Activated CD8-positive, alpha-beta T cell treated with anti-CD3 and anti-CD28 coated beads for 36 hours (primary cell): ENCODE data around the gene COL15A1. TPM values are rescaled to one million over a fixed set of nuclear protein-coding genes. Genes with fewer than 3 reads are reported as not detected.

Experiments
- ATAC-seq: fragments of 200-7000 bp; cut with Tn5 transposase; one replicate; pipeline ENCODE4 v1.10.0; 2021; ENCODE audit warnings: mild to moderate bottlenecking, moderate library complexity
- CTCF ChIA-PET: fragments of 350-600 bp; sonication (Branson Sonifier 250); formaldehyde crosslinking; loops from one replicate; lab custom pipeline; 2021; ENCODE audit warnings: antibody characterized with exemption; lab: Charles Lee
- POLR2A ChIA-PET: fragments of 350-600 bp; sonication (Branson Sonifier 250); formaldehyde crosslinking; loops from one replicate; lab custom pipeline; 2021; ENCODE audit warnings: antibody characterized with exemption; lab: Charles Lee
- DNase-seq: peaks from one replicate; pipeline ENCODE4 v3.0.0-alpha.2; 2020
- H3K27ac Mint-ChIP-seq: one replicate; pipeline ENCODE4 v1.8.0; 2021; ENCODE audit warnings: mild to moderate bottlenecking, mixed read lengths
- H3K27me3 Mint-ChIP-seq: one replicate; pipeline ENCODE4 v1.8.0; 2021; ENCODE audit warnings: mixed read lengths
- H3K36me3 Mint-ChIP-seq: one replicate; pipeline ENCODE4 v1.8.0; 2021; ENCODE audit warnings: low read depth, mixed read lengths
- H3K4me1 Mint-ChIP-seq: one replicate; pipeline ENCODE4 v1.8.0; 2021; ENCODE audit warnings: low read depth, mixed read lengths
- H3K4me3 Mint-ChIP-seq: one replicate; pipeline ENCODE4 v1.8.0; 2021; ENCODE audit warnings: mild to moderate bottlenecking, moderate library complexity, mixed read lengths
- H3K9me3 Mint-ChIP-seq: one replicate; pipeline ENCODE4 v1.8.0; 2021; ENCODE audit warnings: mixed read lengths
- intact Hi-C: fragments of 100-400 bp; cut with micrococcal nuclease; formaldehyde crosslinking; loops from one replicate; pipeline ENCODE4 v1.10.0; 2022
- total RNA-seq, 2 experiments: library from RNA; stranded (reverse); gene quantifications; one replicate each; pipeline ENCODE4 v1.2.3, GENCODE V29; 2021
- TF ChIP-seq, protein P1 (sequence below): fragments of 200-600 bp; IDR thresholded peaks from one replicate; pipeline ENCODE4 v1.8.0; 2022; ENCODE audit warnings: antibody characterized with exemption, mild to moderate bottlenecking

The COL15A1 gene
- total RNA-seq, 2 experiments from 2014 or later, result 0.07 TPM; not detected in 1

DNA sequence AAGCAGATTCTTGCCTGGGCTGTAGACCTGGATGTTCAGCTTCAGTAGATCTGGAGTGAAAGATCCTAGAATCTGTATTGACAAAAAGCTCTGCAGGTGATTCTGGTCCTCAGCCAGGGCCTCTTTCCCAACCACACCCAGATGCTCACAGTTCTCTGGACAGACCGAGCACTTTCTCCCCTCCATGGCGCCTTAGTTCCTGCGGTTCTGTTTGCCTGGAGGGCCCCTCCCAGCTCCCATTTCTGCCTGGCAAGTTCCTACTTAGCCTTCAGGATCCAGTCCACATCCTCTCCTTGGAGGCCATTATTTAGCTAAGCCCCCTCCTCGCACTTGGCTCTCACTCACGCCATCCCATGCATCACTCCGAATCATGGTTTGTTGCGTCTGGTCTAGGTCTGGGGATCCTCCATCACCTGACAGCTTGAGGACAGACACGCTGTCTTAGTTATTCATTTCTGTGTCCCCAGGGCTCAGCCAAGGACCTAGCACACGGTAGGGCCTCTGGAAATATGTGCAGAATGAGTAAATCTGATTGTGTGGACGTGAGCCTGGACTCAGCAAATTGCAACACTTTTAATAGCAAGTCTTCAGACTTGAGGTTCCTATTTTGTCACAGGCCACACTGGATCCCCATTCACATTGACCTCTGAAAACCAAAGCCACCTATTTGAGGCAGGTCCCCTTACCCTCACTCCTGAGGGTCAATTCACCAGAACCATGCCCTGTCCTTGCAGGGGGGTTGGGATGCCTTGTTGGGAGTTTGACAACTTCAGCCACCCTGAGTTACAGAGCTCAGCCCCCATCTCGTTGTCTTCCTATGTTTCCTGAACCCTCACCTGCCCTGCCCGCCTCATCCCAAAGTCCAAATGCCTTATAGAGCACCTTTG is 50.7 kb downstream of the COL15A1 start:
- TF ChIP-seq, protein P1, sequence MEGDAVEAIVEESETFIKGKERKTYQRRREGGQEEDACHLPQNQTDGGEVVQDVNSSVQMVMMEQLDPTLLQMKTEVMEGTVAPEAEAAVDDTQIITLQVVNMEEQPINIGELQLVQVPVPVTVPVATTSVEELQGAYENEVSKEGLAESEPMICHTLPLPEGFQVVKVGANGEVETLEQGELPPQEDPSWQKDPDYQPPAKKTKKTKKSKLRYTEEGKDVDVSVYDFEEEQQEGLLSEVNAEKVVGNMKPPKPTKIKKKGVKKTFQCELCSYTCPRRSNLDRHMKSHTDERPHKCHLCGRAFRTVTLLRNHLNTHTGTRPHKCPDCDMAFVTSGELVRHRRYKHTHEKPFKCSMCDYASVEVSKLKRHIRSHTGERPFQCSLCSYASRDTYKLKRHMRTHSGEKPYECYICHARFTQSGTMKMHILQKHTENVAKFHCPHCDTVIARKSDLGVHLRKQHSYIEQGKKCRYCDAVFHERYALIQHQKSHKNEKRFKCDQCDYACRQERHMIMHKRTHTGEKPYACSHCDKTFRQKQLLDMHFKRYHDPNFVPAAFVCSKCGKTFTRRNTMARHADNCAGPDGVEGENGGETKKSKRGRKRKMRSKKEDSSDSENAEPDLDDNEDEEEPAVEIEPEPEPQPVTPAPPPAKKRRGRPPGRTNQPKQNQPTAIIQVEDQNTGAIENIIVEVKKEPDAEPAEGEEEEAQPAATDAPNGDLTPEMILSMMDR, result no peak
- Mint-ChIP-seq H3K9me3 (no peaks in the 10 kb centered on the region), H3K4me3 (no peak overlapping the region), H3K27me3 (peaks cover 1% of the 10 kb centered on the region), H3K36me3 (no peaks in the 10 kb centered on the region), H3K27ac (no peak overlapping the region), H3K4me1 (peaks cover 6% of the 10 kb centered on the region)
- DNase-seq, result no peak
- ChIA-PET POLR2A (interaction anchor here (1.1 to 1.3 kb wide), 2 partner anchors 125 to 146 kb away, joined by 3 read pairs; no protein-coding TSS in a partner anchor), CTCF (interaction anchor here (1.2 to 14.7 kb wide), 5 partner anchors 18 to 190 kb away, joined by 3 to 258 read pairs (median 8); no protein-coding TSS in a partner anchor)
- intact Hi-C loops, result no loop called here
- ATAC-seq, result no peak

DNA sequence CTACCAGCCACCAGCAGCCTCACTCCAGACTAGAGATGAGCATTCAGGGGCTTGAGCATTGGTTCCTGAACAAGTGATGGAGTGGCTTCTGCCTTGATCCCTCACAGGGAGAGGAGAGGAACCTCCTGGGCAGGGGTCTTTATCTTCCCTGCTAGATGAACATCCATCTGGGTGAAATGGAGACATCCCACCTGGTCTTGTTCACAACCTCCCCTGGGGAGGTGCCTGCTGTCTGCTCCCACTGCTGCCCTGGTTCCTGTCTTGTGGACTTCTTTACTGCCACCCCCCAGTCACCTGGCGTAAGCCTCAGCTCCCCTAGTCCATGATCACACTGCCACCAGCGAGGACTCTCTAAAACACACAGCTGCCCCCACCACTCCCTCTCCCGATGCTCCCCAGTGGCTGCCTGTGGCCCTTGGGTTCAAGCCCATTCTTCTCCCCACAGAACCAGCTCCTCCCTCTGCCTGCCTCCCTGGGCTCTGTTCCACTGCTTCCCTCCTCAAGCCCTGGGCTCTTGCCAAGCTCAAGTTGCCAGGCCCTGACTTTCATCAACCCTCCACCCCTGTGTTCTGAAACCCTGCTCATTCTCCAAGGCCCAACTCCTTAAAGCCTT is 51.5 kb downstream of the COL15A1 start:
- no peaks in the 10 kb centered on the region for H3K9me3 Mint-ChIP-seq
- peaks cover 1% of the 10 kb centered on the region for H3K27me3 Mint-ChIP-seq
- H3K27ac Mint-ChIP-seq, result no peak overlapping the region
- intact Hi-C loops, result no loop called here
- DNase-seq (no peak), ATAC-seq (no peak)
- H3K4me1 Mint-ChIP-seq, result peaks cover 6% of the 10 kb centered on the region
- POLR2A ChIA-PET, result interaction anchor here (1.1 to 1.3 kb wide), 2 partner anchors 125 to 146 kb away, joined by 3 read pairs; no protein-coding TSS in a partner anchor
- H3K4me3 Mint-ChIP-seq, result no peak overlapping the region
- TF ChIP-seq, protein P1, result no peak
- CTCF ChIA-PET, result interaction anchor here (2.6 to 14.7 kb wide), 3 partner anchors 19 to 148 kb away, joined by 8 to 258 read pairs (median 39); no protein-coding TSS in a partner anchor
- no peaks in the 10 kb centered on the region for H3K36me3 Mint-ChIP-seq

DNA sequence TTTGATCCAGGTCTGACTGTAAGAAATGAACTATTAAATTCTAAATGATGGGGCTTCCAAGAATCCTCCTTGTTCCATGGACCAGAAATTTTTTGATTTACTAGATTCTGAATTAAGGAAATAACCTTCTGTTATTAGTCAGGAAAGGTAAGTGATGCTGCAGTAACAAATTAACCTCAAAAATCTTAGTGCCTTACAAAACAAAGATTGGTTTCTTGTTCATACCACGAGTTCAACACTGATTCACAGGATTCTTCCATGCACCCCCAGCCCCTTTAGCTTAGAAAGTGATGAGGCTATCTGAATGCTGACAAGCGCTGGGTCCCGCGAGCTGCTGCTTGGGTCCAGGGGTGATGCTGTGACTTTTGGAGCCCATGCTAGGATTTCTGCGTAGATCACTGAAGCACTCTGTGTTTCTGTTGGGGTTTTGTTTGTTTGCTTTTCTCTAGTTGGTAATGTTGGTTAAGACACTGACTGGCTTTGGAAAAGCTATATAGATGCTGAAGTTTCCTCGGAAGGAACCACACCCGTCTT is 52.3 kb downstream of the COL15A1 start:
- ATAC-seq, result no peak
- no peaks in the 10 kb centered on the region for H3K9me3 Mint-ChIP-seq
- H3K4me1 Mint-ChIP-seq, result peaks cover 14% of the 10 kb centered on the region
- TF ChIP-seq, protein P1, result no peak
- ChIA-PET CTCF (interaction anchor here (0.8 to 14.7 kb wide), 8 partner anchors 11 to 189 kb away, joined by 3 to 258 read pairs (median 6); no protein-coding TSS in a partner anchor), POLR2A (no interaction called here)
- H3K4me3 Mint-ChIP-seq, result no peak overlapping the region
- H3K27me3 Mint-ChIP-seq, result peaks cover 1% of the 10 kb centered on the region
- no peak overlapping the region for H3K27ac Mint-ChIP-seq
- H3K36me3 Mint-ChIP-seq, result no peaks in the 10 kb centered on the region
- DNase-seq, result no peak
- intact Hi-C loops, result no loop called here

DNA sequence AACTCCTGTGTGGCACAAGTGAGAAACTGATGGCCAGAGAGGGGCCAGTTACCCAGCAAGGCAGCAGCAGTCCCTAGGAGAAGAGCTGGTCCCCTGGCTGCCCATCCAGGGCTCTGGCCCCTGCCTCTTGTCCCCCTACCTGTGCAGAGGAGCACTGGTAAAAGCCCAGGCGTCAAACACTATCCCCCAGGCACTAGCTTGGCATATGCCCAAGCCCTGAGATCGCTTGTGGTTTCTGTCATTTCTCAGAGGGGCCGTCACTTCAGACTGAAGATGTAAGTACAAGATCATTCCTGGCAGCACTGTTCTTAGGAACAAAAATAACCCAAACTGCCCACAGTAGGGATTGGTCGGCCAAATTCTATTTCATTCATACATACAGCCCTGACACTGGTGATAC is 53.9 kb downstream of the COL15A1 start:
- Mint-ChIP-seq H3K36me3 (no peaks in the 10 kb centered on the region), H3K27ac (no peak overlapping the region), H3K27me3 (peaks cover 1% of the 10 kb centered on the region), H3K4me3 (no peak overlapping the region), H3K4me1 (peaks cover 19% of the 10 kb centered on the region), H3K9me3 (no peaks in the 10 kb centered on the region)
- intact Hi-C loops, result no loop called here
- TF ChIP-seq, protein P1, result no peak
- no peak for ATAC-seq
- no peak for DNase-seq
- POLR2A ChIA-PET, result no interaction called here
- CTCF ChIA-PET, result interaction anchor here (1.1 to 14.7 kb wide), 24 partner anchors 8 to 190 kb away, joined by 3 to 258 read pairs (median 7); partner anchors contain the start of genes GALNT12 and TGFBR1
